ENCODE measurements around the gene SRCAP.
"Not testable (repeated sequence)": the region's sequence is repeated elsewhere in the genome, so short reads cannot be mapped to it uniquely, and the experiment has no call there.

SRCAP gene

DNA sequence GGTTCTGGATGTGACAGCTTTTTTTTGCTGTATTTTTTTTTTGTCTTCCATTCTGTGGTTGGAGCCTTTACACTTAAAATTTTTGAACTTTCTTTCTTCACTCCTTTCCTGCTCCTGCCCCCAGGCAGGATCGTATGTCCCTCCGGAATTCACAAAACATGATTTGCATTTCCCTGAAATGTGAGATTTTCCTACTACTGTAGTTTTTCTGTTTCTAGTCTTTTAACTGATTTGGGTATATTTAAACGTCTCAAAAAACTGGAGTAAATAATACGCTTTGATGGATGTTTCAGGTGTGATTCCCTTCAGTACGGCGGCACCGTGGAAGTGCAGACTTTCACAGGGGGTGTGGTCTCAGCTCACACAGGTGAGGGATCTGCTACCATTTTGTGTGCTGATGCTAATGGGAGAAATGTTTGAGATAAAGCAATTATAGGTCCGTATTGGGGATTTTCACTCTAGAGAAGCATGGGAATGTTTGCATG is 686 bp downstream of the SRCAP start:
- DNase-seq (ENCODE audit: low read depth) = no peak

DNA sequence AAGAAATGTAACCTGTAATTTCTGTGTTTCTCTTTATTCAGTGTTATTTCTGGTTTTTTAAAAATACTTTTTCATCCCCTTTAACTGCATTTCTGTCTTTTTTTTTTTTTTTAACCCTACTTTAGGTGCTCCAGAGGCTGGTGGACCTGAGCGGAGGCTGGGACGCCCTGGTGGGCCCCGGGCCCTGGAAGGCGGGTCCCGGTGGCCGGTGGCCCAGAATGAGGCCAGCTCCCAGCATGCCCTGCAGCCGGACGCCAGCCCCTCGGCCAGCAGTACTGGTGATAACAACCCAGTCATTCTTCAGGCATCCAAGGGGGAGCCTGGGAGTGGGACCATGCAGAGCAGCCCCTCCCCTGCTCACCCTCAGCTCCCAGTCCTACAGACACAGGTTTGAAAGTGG is 1.5 kb downstream of the SRCAP start:
- peak; percentile 53 for DNase-seq (ENCODE audit: low read depth)

DNA sequence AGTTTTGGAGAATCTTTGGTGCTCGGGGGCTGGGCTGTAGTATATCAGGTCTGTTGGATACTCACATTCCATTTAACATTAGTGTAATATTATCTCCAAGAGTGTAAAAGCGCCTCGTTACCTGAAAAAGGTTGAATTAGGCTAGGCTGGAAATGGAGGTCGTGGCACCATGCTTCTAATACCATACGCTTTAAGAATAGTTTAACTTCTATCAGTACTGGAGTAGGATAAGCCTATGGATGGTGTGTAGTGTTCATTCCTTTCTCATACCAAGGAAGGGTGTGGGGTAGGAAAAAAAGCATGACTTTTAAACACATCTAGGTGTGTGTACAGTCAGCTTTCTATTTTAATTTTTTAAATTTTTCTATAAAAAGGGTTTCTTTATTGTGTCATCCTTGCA is 2.0 kb downstream of the SRCAP start:
- DNase-seq (ENCODE audit: low read depth) = no peak

DNA sequence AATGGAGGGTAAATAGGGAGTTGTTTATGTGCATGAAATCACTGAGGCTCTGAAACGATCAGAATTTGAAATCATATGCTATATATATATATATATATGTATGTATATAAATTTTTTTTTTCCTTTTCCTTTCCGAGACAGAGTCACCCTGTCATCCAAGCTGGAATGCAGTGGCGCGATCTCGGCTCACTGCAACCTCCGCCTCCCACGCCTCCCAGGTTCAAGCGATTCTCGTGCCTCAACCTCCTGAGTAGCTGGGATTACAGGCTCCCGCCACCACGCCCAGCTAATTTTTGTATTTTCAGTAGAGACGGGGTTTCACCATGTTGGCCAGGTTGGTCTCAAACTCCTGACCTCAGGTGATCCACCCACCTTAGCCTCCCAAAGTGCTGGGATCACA is 4.1 kb downstream of the SRCAP start:
- DNase-seq (ENCODE audit: low read depth) = not testable (repeated sequence)

DNA sequence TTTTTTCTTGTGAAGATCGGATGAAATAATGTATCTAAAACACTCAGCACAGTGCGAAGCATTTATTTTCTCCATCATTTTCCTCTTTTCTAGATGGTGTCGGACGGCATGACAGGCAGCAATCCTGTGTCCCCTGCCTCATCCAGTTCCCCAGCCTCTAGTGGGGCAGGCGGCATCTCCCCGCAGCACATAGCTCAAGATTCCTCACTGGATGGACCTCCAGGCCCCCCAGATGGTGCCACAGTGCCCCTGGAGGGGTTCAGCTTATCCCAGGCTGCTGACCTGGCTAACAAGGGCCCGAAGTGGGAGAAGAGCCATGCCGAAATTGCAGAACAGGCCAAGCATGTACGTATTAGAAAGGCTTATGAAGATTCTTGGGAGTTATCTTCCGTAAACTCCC is 5.0 kb downstream of the SRCAP start:
- DNase-seq (ENCODE audit: low read depth) = no peak

DNA sequence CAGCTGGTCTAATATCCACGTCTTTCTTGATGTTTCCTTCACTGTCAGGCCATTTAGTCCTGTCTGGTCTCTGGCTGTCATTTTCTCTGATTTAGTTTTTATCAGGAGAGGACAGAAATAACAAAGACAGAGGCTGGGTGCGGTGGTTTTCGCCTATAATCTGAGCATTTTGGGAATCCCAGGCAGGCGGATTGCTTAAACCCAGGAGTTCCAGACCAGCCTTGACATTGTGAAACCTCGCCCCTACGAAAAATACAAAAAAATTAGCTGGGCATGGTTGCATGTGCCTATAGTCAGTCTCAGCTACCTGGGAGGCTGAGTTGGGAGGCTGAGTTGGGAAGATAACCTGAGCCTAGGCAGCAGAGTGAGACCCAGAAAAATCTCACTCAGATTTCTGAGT is 7.1 kb downstream of the SRCAP start:
- no peak for DNase-seq (ENCODE audit: low read depth)

DNA sequence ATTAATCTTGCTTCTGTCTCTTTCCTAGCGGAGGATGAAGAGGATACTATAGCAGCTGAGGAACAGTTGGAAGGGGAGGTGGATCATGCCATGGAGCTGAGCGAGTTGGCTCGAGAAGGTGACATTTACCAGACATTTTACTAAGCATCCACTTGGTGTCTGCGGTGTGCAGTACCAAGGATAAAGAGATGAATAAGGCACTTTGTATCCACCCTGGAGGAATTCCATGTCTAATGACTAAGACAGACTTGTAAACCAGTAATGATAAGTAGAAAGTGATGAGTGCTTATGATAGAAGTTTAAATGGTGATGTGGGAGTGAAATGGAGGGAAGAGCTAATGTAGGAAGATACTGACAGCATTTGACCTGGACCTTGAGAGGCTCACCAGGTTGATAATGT is 12.0 kb downstream of the SRCAP start:
- DNase-seq (ENCODE audit: low read depth) = no peak

DNA sequence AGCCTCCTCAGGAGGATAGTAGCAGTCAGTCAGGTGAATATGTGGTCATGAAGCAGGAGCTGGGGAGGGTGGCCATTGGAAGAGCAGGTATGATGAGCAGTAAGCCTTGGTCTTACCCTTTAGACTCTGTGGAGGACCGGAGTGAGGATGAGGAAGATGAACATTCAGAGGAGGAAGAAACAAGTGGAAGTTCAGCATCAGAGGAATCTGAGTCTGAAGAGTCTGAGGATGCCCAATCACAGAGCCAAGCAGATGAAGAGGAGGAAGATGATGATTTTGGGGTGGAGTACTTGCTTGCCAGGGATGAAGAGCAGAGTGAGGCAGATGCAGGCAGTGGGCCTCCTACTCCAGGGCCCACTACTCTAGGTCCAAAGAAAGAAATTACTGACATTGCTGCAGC is 12.7 kb downstream of the SRCAP start:
- no peak for DNase-seq (ENCODE audit: low read depth)

DNA sequence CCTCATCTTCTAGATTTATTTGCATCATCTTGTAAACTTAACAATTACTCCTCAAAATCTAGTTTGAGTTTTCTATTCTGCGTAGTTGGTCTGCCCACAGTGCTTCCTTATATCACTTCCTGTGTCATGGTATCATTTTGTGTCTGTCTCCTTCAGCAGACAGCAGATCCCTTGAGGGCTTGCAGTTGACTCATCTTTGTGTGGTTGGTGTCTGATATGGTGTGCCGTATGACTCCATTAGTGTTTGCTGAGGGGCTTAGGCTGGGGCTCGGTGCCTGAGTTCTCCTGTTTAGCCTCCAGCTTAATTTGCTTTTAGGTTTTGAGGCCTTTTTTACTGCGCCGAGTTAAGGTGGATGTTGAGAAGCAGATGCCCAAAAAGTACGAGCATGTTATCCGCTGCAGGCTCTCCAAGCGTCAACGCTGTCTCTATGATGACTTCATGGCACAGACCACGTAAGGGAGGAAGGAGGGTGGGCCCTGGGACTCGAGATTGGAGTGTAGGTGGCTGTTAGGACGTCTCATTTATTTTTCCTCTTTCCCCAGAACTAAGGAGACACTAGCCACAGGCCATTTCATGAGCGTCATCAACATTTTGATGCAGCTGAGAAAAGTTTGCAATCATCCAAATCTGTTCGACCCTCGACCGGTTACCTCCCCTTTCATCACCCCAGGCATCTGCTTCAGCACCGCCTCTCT is 16.9 kb downstream of the SRCAP start:
- DNase-seq (ENCODE audit: low read depth) = peak; percentile 85

DNA sequence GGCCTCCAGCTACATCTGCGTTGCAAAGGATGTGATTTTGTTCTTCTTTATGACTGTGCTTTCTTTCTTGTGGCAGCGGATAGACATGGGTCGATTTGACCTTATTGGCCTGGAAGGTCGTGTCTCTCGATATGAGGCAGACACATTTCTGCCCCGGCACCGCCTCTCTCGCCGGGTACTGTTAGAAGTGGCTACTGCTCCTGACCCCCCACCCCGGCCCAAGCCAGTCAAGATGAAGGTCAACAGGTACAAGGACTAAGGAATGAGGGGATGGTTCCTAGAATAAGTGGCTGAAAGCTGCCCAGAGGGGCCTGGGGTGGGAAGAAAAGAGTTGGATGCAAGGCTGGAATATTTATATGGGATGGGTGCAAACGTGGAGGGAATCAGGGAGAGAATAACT is 21.1 kb downstream of the SRCAP start:
- DNase-seq (ENCODE audit: low read depth) = no peak

DNA sequence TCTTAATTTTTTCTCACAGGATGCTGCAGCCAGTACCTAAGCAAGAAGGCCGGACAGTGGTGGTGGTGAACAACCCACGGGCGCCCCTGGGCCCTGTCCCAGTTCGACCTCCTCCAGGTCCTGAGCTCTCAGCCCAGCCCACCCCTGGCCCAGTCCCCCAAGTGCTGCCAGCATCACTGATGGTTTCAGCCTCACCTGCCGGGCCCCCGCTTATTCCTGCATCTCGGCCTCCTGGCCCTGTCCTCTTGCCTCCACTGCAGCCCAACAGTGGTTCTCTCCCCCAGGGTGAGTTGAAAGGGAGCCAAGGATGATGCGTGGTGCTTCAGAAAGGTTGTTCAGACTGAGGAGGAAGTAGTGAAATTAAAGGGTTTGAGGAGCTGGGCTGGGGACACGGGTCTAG is 21.7 kb downstream of the SRCAP start:
- DNase-seq (ENCODE audit: low read depth) = no peak

DNA sequence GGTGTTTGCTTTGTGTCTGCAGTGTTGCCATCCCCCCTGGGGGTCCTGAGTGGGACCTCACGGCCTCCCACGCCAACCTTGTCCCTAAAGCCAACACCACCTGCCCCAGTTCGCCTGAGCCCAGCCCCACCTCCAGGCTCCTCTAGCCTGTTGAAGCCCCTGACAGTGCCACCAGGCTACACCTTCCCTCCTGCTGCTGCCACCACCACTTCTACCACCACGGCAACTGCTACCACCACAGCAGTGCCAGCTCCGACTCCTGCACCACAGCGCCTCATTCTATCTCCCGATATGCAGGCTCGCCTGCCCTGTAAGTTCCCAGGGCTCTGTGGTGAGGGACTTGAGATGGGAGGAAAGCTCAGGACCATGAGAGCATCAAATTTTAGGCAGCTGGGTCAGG is 22.2 kb downstream of the SRCAP start:
- no peak for DNase-seq (ENCODE audit: low read depth)

DNA sequence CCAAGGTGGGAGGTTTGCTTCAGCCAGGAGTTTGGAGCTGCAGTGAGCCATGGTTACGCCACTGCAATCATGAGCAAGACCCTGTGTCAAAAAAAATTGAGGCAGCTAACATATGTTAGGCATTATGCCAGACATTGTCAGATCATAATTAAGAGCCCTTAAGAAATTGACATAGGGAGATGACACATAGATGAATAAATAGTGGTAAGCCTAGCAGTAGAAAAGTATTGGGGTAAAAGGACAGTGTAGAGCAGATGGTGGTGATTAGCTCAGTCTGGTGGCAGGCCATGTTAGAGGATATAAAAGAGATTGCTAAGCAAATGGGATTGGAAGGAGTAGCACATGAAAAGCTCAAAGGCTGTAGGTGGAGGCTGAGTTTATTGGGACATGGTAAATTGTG is 22.6 kb downstream of the SRCAP start:
- DNase-seq (ENCODE audit: low read depth) = no peak

DNA sequence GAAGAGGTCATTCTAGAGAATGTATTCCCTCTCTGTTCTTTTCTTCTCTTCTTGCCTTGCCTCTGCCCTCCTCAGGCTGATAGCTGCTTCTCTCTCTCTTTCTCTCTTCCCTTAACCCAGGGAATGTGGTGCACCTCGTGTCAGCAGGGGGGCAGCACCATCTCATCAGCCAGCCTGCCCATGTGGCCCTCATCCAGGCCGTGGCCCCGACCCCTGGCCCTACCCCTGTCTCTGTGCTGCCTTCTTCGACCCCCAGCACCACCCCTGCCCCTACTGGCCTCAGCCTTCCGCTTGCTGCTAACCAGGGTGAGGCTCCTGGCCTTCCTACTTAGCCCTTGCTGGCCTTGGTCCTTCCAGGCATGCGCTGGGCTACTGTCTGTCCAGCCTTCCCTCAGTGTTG is 23.5 kb downstream of the SRCAP start:
- DNase-seq (ENCODE audit: low read depth) = no peak

DNA sequence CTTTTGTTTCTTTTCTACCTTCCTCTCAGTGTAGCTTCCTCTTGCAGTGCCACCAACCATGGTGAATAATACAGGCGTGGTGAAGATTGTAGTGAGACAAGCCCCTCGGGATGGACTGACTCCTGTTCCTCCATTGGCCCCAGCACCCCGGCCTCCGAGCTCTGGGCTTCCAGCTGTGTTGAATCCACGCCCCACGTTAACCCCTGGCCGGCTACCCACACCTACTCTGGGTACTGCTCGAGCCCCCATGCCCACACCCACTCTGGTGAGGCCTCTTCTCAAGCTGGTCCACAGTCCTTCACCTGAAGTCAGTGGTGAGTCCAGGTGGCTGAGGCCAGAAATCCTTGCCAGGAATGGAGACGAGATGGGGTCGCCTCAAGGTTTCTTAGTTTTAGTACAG is 23.9 kb downstream of the SRCAP start:
- no peak for DNase-seq (ENCODE audit: low read depth)

DNA sequence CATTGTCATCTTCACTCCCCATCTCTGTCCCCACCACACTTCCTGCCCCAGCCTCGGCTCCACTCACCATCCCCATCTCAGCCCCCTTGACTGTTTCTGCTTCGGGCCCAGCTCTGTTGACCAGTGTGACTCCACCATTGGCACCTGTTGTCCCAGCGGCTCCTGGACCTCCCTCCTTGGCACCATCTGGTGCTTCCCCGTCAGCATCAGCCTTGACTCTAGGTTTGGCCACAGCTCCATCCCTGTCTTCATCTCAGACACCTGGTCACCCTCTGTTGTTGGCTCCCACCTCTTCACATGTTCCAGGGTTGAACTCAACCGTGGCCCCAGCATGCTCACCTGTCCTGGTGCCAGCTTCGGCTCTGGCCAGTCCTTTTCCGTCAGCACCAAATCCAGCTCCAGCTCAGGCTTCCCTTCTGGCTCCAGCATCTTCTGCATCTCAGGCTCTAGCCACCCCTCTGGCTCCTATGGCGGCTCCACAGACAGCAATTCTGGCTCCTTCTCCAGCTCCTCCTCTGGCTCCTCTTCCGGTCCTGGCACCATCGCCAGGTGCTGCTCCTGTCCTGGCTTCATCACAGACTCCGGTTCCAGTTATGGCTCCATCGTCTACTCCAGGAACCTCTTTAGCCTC is 24.9 kb downstream of the SRCAP start:
- no peak for DNase-seq (ENCODE audit: low read depth)

DNA sequence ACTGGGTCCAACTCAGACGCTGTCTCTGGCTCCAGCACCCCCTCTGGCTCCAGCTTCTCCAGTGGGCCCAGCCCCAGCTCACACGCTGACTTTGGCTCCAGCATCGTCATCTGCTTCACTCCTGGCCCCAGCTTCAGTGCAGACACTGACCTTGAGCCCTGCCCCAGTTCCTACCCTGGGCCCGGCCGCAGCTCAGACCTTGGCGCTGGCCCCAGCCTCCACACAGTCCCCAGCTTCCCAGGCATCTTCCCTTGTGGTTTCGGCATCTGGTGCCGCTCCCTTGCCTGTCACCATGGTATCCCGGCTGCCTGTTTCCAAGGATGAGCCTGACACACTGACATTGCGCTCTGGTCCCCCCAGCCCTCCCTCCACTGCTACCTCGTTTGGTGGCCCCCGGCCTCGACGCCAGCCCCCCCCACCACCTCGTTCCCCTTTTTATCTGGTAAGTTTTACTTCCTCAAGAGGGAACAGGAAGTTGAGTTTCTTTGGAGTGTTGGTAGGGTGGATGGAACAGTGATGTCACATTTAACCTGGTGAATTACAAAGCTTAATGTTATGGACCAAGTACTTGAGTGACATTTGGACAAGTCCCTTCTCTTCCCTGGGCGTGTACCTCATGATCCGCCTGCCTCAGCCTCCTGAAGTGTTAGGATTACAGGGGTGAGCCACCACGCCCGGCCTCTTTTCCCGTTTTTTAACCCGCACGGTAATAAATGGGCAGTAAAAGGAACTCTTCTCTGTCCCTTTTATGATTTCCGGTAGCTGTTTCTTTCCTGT is 25.9 kb downstream of the SRCAP start:
- no peak for DNase-seq (ENCODE audit: low read depth)

DNA sequence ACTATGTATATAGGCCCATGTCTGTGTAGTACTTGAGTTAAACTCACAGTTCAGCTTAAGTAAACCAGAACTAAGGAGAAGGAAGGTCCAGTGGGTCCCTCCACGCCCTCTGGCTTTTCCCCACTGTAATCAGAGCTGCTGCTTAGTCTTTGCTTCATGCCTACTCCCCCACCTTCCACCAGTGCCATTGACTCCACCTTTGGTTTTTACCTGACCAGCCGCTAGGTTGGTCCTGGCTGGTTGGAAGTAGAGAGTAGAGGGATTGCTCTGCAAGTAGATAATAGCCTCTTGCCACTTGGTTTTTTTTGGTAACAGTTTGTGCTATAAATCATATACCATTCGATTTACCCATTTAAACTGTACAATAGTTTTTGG is 26.4 kb downstream of the SRCAP start:
- no peak for DNase-seq (ENCODE audit: low read depth)

DNA sequence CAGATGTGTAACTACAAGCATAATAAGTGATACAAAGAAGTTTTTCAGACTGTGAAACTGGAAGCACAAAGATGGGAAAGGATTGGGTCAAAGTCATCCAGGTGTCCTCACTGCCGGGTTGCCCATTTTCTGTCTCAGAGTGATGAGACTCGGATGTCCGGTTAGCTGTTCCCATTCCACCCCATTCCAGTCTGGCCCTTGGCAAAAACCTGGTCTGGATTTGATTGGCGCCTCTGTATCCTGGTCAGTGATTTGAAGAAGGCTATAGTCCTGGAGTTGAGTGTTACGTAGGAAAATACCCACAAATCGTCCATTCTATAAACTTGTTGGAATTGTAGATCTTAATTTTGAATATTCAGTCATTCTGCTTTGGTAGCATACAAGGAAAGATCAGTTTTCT is 29.4 kb downstream of the SRCAP start:
- DNase-seq (ENCODE audit: low read depth) = no peak

DNA sequence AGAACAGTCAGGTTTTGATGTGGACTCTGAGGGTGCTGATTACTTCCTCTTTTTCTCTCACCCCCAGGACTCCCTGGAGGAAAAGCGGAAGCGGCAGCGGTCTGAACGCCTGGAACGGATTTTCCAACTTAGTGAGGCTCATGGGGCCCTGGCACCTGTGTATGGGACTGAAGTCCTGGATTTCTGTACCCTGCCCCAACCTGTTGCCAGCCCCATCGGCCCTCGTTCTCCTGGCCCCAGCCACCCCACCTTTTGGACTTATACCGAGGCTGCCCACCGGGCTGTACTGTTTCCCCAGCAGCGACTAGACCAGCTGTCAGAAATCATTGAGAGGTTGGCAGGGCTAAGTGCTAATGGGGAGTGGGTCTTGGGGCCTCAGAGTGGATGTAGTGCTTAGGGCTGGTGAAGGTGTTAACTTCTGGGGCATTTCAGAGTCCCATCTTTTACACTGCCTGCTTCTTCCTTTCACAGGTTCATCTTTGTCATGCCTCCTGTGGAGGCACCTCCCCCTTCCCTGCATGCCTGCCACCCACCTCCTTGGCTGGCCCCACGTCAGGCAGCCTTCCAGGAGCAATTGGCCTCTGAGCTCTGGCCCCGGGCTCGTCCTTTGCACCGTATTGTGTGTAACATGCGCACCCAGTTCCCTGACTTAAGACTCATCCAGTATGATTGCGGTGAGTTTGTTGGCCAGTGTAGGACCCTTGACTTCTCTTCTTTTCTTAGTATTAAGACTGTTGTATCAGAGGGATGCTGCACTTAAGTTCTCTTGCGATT is 30.1 kb downstream of the SRCAP start:
- no peak for DNase-seq (ENCODE audit: low read depth)

DNA sequence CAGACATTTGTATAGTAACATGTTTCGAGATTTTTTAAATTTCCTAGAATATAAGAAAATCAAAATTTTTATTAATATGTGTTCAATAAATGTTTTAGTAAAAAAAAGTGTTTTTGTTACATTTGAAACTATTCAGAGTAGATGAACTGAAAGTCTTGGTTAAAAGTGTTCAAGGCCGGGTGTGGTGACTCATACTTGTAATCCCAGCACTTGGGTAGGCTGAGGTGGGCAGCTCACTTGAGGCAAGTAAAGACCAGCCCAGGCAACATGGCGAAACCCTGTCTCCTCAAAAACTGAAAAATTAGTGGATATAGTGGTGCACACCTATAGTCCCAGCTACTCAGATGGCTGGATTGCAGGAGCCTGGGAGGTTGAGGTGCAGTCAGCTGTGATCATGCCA is 32.4 kb downstream of the SRCAP start:
- peak; percentile 79 for DNase-seq (ENCODE audit: low read depth)

DNA sequence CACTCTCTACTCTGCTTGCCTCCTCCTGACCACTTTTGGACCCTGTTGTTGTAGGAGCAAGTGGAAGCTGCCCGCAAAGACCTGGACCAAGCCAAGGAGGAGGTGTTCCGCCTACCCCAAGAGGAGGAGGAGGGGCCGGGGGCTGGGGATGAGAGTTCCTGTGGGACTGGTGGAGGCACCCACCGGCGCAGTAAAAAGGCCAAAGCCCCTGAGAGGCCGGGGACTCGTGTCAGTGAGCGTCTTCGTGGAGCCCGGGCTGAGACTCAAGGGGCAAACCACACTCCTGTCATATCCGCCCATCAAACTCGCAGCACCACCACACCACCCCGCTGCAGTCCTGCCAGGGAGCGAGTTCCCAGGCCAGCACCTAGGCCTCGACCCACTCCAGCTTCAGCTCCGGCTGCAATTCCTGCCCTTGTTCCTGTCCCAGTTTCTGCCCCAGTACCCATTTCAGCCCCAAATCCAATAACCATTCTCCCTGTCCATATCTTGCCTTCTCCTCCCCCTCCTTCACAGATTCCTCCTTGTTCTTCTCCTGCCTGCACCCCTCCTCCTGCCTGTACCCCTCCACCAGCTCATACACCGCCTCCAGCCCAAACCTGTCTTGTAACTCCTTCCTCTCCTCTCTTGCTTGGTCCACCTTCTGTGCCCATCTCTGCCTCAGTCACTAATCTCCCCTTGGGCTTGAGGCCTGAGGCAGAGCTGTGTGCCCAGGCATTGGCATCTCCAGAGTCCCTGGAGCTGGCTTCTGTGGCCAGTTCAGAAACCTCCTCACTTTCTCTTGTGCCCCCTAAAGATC is 38.2 kb downstream of the SRCAP start:
- DNase-seq (ENCODE audit: low read depth) = no peak

Measured in iris pigment epithelial cell (primary cell).